PC-3 (cell line): ENCODE measurements around the gene DCLK1.

Experiments
- EZH2 ChIP-seq: fragments of 300-600 bp; sonication (generic); IDR thresholded peaks from one replicate; pipeline ENCODE4 v1.6.1; 2017; ENCODE audit warnings: antibody characterized with exemption, mild to moderate bottlenecking, low read length; ENCODE audit not compliant: unreplicated experiment
- EZH2phosphoT487 ChIP-seq: fragments of 300-600 bp; sonication (generic); IDR thresholded peaks from 2 replicates; pipeline ENCODE4 v1.6.1; 2018; ENCODE audit warnings: mild to moderate bottlenecking, antibody characterized with exemption, low read length, borderline replicate concordance
- TF ChIP-seq, protein P1 (sequence below): fragments of 300-600 bp; sonication (generic); conservative IDR thresholded peaks from 2 replicates; pipeline ENCODE4 v1.5.1; 2017; ENCODE audit warnings: antibody characterized with exemption, low read depth, mild to moderate bottlenecking, low read length

DNA sequence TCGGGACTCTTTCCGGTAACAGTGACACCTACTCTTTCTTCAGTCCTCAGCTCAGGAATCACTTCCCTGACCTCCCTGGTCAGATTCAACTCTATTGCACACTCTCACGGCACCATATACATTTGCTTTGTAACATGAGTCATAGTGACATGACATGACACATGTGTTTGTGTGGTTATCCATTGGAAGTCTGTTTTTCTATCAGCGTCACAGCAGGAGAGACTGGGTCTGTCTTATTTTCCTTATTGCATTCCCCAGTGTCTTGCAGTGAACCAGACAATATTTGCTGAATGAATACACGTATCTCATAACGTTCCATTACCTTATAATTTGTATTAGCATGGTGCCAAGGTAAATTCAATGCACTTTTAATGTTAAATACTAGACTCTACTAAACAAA is 102.0 kb downstream of the DCLK1 start:
- no peak for TF ChIP-seq EZH2phosphoT487
- no peak for TF ChIP-seq EZH2
- TF ChIP-seq, protein P1, sequence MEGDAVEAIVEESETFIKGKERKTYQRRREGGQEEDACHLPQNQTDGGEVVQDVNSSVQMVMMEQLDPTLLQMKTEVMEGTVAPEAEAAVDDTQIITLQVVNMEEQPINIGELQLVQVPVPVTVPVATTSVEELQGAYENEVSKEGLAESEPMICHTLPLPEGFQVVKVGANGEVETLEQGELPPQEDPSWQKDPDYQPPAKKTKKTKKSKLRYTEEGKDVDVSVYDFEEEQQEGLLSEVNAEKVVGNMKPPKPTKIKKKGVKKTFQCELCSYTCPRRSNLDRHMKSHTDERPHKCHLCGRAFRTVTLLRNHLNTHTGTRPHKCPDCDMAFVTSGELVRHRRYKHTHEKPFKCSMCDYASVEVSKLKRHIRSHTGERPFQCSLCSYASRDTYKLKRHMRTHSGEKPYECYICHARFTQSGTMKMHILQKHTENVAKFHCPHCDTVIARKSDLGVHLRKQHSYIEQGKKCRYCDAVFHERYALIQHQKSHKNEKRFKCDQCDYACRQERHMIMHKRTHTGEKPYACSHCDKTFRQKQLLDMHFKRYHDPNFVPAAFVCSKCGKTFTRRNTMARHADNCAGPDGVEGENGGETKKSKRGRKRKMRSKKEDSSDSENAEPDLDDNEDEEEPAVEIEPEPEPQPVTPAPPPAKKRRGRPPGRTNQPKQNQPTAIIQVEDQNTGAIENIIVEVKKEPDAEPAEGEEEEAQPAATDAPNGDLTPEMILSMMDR: no peak
